Activated T-cell treated with anti-CD3 and anti-CD28 coated beads for 4 hours (primary cell): ENCODE data around the gene SPATA25.
"Not testable (repeated sequence)": the region's sequence is repeated elsewhere in the genome, so short reads cannot be mapped to it uniquely, and the experiment has no call there.

Source experiments
- DNase-seq: peaks from one replicate; pipeline ENCODE4 v3.0.0-alpha.2; 2020

The SPATA25 gene, protein sequence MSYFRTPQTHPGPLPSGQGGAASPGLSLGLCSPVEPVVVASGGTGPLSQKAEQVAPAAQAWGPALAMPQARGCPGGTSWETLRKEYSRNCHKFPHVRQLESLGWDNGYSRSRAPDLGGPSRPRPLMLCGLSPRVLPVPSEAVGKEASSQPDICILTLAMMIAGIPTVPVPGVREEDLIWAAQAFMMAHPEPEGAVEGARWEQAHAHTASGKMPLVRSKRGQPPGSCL

DNA sequence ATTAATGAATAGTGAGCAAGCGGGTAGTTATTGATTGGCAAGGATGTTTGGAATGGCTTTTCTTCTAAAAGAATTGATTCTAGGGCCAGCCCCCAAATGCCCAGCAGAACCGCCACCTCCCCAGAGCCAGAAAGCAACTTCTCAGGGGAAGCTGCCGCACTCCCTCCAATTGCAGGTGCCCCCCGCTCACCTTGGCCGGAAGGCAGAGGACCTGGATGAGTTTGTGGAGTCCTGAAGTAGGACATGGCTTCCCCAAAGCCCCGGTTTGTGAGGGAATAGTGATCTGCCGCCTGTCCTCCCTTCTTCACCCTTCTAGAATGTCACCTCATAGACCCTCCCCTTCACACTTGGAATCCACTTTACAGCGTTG lies at the start of gene SPATA25:
SPATA25 (minus strand) TSS at position 277 of the 370 bp plus-strand sequence; CDS start at position 245, 32 bp downstream.
- DNase-seq: no peak

DNA sequence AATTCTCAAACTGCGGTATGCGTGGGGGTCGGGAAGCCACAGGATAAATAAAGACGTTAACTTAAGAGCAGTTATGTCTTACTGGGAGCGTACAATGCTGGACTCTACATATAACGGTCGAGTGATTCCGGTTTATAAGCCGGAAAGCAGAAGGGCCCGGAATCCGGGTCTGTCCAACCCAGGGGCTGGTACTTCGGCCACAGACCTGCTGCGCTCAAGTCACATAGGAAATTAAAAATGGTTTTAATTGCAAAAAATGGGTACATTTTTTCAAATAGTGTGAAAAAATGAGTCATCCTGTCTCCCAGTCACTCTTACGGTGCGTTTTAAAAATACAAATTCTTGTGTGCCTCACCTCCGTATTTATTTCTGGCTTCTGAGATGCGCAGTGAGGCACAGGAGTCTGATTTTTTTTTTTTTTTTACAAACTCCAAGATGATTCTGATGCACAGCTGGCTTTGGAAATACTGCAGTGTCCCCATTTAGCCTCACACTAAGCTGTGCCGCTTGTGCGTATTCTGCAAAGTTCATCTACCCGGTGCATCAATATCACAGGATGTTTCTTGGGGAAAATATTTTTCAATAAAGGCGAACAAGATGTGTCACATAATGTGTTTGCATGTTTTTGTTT lies 48.1 kb upstream of the SPATA25 start:
- DNase-seq: no peak

- peak; percentile 97 for DNase-seq
These were observed 47.4 kb upstream of the SPATA25 start, which contains the start of gene PCIF1 for GRCh38 chr20:45934586-45935415. TSS of gene PCIF1 (plus strand) at chr20:45934683. CDS start at chr20:45939000, 4,317 bp downstream.

DNA sequence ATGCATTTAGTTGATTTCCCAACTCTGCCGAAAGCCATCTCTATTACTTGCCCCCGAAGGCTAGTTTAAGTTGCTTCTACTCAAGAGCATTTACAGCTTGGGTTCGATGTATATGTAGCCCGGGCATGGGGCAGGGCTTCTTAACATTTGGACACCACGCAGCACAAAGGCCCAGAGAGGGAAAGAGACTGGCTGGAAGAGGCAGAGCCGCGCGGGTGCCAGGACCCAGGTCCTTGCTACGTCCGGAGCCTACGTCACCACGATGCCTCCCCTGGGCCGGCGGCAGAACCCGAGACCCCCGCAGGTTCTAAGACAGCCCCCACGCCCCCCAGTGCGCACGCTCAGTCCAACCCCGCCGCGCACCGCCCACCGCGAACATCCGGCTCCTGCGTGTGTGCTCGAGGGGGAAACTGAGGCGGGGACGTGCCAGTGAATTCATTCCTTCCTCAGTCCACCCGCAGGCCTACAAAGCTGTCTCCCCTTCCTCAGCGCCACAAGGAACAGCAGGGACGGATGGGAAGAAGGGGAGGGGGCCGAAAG lies 46.7 kb upstream of the SPATA25 start:
- DNase-seq: no peak

DNA sequence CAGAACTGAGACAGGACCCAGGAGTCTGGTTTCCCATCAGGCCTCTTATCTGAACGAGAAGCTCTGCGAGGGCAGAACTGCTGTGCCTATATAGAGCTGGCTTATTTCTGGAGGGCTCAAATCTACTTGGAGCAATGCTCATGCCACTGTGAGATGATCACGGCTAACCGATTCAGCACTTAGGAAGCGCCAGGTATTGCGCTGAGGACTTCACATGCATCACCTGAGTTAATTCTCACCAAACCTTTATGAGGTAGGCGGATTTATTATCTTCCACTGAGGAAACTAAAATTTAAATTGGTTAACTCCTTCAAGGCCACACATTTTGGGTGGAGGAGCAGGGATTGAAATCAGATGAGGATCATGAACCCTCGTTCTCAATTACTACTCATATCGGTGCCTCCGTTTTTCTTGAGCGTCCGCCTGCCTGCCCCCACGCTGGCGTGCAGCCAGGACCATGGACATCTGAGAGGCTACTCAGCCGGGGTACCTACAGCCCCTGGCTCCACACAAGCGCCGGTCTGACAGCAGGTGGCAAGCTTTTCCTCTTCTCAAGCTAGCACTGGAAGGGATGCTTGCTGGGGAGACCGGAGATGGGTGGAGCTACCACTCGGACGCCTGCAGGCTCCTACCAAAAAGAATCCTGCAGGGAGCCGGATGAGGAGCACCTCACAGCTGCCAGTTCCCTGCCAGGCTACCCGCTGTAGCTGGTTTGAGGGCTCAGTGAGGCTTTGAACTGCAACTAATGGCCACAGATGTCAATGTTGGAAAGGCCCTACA lies 46.0 kb upstream of the SPATA25 start:
- peak; percentile 26 for DNase-seq

GRCh38 chr20:45931680-45932079 lies 44.3 kb upstream of the SPATA25 start:
- not testable (repeated sequence) for DNase-seq

GRCh38 chr20:45927071-45927878 lies 39.9 kb upstream of the SPATA25 start:
- no peak for DNase-seq

DNA sequence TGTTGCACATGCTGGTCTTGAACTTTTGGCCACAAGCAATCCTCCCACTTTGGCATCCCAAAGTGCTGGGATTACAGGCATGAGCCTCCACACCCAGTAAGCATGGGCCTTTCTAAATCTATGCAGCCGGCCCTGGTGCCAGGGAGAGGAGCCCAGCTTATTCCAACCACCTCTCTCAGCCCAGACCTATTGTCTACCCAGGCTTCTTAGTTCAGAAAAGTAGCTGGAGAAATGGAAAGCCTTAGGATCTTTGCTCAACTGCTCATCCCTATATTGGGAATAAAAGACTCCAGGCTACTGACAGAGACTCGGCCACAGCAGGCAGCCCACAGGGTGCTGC lies 39.3 kb upstream of the SPATA25 start:
- no peak for DNase-seq

DNA sequence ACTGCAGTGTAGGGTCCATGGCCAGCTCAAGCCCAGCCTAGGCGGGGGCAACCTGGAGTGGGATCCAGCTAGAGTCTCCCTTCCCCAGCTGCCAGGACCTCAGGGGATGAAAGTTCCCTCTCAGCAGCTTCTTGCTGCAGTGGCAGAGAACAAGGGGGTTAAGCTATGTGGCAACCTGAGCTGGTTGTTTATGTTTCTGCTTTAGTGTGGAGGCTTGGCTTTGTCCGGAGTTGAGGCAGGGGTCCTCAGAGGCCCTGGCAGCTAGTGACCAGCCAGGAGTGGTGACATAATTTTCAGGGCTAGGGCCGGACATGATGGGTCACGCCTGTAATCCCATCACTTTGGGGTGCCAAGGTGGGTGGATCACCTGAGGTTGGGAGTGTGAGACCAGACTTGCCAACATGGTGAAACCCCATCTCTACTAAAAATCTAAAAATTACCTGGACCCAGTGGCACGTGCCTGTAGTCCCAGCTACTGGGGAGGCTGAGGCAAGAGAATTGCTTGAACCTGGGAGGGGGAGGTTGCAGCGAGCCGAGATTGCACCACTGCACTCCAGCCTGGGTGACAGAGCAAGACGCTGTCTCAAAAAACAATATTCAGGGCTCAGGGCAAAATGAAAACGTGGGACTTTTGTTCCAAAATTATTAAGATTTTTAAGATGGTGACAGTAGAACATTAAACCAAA lies 38.5 kb upstream of the SPATA25 start:
- DNase-seq: no peak

- no peak for DNase-seq
These were observed 37.2 kb upstream of the SPATA25 start for GRCh38 chr20:45924391-45925261.

GRCh38 chr20:45921337-45922189 lies 34.1 kb upstream of the SPATA25 start:
- no peak for DNase-seq

DNA sequence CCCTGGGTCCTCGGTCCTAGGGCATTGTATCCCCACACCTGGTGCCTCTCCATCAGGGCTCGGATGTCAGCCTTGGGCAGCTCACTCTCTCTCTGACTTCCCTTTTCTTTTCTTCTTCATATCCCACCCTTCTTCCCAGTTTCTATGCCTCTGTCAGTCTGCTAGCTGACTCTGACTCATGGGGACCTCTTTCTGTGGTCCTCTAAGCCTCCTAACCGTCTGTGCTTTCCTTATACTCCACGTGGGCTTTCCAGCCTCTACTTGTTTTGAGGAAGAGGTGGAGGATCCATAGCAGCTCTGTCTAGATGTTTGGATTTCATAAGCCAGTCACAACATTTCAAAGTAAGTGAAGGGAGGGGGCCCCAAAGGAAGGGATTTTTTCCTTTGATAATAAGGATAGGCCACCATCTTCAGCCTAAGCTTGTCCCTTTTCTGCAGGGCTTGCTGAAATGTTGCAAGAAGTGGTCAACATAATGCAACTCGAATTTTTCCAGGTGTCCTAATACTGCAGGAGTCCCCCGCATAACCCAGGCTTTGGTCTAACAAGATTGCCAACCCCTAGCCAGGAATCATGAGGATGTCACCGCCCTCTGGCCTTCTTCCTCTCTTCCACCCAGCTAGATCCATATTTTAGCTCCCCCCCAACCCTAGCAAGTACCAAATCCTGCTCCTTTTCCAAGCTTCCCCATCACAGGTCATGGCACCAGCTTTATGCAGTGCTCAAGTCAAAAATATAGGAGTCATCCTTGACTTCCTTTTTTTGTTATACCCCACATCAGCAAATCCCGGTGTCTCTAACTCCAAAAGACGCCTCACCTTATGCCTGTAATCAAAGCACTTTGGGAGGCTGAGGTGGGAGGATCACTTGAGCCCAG lies 33.3 kb upstream of the SPATA25 start:
- DNase-seq: no peak

- no peak for DNase-seq
These were observed 32.3 kb upstream of the SPATA25 start for GRCh38 chr20:45919542-45920399.

DNA sequence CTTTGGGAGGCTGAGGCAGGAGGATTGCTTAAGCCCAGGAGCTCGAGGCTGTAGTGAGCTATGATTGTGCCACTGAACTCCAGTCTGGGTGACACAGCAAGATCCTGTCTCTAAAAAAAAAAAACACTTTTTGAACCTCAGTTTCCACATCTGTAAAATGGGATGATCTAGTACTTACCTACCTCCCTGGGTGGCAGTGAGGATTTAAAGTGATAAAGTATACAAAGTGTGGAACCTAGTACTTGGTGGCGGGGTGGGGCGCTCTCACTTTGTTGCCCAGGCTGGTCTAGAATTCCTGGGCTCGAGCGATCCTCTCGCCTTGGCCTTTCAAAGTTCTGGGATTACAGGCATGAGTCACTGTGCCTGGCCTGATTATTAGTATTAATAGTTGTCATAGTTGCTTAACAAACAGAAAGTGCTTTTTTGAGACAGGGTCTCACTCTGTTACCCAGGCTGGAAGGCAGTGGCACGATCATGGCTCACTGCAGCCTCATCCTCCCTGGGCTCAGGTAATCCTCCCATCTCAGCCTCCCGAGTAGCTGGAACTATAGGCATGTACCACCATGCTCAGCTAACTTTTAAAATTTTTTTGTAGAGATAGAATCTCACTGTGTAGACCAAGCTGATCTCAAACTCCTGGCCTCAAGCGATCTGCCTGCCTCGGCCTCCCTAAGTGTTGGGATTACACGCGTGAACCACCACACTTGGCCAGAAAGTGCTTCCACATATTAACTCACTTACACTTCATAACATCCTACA lies 31.5 kb upstream of the SPATA25 start:
- no peak for DNase-seq

DNA sequence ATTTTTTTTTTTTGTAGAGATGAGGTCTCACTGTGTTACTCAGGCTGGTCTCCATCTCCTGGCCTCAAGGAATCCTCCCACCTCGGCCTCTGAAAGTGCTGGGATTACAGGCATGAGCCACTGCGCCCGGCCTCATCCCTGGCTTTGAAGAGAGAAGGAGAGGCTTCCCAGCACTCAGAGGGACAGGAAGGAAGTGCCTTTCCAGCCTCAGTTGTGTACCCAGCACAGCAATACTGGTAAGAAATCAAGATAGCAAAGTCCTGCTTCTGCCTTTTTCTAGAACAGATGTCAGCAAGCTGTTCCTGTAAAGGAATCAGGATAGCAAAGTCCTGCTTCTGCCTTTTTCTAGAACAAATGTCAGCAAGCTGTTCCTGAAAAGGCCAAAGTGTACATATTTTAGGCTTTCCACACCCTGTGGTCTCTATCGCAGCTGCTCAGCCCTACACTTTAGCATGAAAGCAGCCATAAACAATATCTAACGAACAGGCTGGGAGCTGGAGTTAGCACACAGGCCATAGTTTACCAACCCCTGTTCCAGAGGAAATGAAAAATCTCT lies 30.8 kb upstream of the SPATA25 start:
- DNase-seq: no peak

GRCh38 chr20:45917790-45918141 lies 30.3 kb upstream of the SPATA25 start:
- DNase-seq: no peak
